GM18526 (cell line): ENCODE data around the gene NUDT16L1.

ENCODE experiments used
- POLR2A ChIP-seq: IDR thresholded peaks from 3 replicates; pipeline ENCODE4 v1.6.1; 2011; ENCODE audit not compliant: insufficient read length; ENCODE audit errors: extremely low read depth

The NUDT16L1 gene

DNA sequence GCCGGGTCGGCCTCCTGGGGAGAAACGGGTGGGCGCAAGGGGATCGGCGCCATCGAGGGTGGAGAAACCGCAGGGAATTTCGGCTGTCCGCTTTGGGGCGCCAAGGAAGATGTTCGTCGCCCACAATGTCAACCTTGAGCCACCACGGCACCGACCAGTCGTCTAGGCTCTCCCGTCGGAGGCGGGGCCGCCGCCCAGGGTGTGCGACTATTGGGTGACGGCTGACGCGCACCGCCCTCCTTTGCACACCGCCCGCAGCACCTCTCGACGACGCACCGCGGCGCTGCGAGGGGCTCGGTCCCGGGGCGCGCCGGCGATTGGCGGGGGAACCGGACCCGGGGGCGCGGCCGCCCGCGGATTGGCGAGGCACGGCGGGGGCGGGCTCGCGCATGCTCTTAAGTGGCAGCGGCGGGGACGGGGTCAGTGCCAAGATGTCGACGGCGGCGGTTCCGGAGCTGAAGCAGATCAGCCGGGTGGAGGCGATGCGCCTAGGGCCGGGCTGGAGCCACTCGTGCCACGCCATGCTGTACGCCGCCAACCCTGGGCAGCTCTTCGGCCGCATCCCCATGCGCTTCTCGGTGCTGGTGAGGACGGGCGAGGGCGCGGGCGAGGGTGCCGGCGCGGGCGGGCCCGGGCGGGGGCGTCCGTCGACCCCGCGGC lies at the start of gene NUDT16L1:
Gene NUDT16L1, plus strand, starts transcription at position 267 of the 660 bp plus-strand sequence. Its CDS starts 165 bp downstream, at position 432.
- peak; percentile 87 for TF ChIP-seq POLR2A

DNA sequence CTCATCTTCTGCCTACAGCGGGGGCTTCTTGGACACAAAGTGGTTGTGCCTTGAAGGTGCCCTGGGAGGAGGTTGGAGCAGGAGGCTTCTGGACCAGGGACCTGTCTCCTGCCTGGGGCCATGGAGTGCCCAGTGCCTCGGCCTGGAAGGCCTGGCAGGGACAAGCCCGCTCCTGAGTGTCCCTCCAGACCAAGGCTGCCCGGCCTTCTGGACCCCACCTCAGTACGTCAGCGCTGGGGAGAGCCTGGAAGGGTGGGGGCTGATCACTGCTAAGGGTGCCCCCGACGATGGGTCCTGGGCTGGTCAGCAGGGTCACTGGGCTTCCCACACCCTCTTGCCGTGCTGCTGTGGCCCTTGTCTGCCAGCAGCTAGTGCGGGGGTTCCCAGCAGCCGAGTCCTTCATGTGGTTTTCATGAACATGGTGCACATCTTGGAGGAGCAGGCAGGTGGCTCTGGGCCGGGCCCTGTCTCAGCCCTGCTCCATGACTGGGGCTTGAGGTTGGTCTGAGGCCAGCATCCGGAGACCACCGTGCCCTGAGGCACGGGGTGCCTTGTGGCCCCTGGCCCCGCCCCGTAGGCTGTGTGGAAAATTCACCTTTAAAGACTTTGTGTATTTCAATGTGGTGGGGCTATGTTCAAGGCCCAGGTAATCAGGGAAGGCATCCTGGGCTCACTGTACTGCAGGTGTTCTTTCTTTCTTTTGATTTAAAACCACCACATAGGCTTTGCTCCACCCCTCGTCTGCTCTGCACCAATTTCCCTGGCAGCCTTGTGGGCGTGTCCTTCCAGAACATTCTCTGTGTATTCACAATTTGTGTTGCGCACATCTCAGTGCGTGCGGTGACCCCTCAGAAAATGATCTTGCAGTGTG lies 46.4 kb upstream of the NUDT16L1 start:
- TF ChIP-seq POLR2A: no peak

DNA sequence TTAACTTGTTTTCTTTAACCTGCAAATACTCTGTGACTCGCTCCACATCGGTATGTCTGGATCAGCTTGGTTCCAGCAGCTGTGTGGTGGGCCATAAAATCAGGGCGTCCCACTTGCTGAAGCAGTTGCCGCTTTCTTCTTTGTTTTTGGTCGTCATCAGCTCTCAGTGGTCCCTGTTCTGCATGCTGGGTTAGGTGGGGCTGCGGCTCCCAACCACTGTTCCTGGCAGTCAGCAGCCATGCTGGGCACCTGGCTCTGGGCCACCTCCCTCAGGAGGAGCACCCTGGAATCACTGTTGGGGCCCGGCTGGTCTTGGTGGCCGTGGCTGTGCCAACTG lies 45.8 kb upstream of the NUDT16L1 start:
- TF ChIP-seq POLR2A: no peak

DNA sequence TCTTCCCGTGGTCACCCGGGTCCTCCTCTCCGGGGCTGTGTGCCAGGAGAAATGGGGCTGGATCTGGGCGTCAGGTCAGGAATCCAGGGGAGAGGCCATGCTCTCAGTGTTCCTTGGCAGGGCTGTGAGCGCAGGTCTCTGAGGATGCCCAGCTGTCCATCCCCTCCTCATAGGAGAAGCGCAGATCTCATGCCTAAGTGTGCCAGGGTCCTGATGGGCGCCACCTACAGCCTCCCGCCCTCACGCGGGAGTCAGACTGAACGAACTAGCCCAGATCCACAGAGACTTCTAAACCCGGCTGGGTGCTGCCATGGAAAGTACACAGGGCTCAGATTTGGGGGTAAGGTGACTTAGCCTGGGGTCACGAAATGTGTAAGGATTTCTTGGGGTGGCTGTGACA lies 44.4 kb upstream of the NUDT16L1 start:
- no peak for TF ChIP-seq POLR2A

DNA sequence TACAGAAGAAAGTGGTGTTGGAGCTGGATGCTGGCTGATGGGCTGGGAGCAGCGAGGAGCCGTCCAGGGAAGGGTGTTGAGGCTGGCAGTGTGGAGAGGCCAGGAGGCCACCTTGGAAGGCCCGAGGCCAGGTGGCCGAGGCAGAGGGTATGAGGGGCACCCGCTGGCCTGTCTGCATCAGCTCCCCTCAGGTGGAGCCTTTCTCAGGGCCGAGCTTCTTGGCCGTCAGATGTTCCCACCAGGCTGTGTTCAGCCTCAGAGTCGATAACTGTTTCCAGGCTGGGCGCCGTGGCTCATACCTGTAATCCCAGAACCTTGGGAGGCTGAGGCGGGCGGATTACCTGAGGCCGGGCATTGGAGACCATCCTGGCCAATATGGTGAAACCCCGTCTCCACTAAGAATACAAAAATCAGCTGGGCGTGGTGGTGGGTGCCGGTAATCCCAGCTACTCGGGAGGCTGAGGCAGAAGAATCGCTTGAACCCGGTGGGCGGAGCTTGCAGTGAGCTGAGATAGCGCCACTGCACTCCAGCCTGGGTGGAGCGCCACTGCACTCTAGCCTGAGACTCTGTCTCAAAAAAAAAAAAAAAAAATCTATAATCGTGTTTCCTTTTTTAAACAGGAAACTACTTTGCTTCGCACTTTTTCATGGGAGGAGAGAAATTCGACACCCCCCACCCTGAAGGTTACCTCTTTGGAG lies 43.5 kb upstream of the NUDT16L1 start:
- TF ChIP-seq POLR2A: no peak

DNA sequence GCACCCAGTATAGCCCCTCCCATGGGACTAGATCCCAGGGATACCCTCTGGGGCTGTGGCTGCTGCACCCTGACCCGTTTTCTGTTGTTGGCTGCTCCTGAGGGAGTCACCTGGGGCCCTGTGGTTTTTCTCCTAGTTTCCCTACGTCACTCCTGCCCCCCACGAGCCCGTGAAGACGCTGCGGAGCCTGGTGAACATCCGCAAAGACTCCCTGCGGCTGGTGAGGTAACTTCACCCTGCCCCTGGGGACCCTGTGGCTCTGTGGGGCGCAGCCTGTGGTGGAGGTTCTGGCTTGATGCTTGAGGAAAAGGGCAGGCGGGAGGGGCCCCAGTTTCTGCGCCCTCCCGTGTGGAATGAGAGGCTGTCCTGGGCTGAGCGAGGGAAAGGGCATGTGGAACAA lies 41.5 kb upstream of the NUDT16L1 start:
- TF ChIP-seq POLR2A: no peak

DNA sequence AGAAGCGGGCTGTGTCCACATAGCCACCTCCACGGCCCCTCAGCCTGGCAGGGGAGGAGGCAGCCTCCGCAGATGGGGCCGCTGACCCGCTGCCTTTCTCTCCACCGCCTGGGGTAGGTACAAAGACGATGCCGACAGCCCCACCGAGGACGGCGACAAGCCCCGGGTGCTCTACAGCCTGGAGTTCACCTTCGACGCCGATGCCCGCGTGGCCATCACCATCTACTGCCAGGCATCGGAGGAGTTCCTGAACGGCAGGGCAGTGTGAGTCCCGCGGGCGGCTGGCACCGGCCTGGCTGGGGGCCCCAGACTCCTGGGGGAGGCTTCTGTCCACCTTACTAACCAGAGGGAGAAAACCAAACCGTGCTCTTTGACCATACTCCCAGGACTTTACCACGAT lies 40.8 kb upstream of the NUDT16L1 start:
- TF ChIP-seq POLR2A: no peak

DNA sequence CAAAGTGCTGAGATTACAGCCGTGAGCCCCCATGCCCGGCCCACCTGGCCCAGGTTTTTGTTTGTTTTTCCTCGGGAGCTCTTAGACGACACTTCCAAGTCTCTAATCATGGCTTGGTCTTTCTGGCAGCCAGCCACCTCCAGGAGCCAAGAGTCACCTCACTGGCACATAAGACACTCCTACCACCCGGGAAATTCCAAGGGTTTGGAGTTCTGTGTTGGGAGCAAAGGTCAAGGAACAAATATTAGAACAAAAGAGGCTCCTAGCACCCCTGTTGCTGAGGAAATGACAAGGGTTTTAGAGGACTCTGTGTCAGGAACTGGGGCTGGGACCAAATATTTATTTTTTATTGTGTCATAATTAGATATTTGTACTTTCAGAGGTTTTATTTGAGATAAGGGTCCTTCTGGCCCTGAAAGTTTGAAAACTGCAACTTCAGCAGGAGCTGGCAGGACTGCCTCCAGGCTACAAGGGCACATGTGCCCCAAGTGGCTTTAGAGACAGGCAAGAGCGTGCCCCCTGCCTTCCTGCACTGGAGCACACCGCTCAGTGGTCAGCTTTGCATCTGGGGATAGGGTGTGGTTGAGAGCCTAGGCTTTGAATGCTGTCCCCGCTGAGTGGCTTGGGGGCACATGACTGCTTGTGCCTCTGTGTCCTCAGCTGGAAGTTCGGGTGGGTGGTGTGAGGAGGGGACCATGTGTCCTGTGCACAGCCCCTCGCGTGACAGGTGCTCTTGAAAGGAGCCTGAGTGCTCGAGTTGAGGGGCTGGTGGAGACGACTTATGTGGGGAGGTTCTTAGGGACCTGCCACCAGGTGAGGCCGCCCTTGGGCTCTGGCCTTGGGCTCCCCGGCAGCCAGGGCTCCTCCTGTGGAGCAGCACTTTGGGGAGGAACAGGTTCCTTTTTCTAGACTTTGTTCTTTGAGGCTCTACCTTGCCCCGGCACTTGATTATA lies 39.1 kb upstream of the NUDT16L1 start:
- TF ChIP-seq POLR2A: no peak

DNA sequence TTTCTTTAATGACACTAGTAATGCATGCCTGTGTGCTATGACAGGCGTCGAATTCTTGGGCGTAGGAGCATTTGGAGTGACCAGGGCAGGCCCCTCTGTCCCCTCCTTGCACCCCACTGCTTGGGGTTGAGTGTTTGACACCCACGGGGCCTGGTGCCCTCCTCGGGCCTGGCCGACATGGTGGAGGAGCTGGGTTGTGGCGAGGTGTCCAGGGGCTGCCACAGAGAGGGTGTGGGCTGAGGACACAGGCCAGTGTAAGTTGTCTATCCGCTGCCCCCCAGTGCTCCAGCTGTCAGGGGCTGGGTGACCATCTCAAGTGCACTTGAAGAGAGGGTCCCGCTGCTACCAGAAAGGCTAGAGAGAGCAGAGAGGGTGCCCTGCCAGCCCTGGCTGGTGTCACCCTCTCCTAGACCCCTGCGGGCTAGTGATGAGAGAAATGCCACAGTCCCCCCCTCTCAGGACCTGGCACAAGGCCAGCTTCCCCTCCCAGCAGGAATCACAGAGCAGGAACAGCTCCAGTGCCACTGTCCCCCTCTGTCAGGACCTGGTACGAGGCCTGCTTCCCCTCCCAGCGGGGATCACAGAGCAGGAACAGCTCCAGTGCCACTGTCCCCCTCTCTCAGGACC lies 38.3 kb upstream of the NUDT16L1 start:
- no peak for TF ChIP-seq POLR2A

DNA sequence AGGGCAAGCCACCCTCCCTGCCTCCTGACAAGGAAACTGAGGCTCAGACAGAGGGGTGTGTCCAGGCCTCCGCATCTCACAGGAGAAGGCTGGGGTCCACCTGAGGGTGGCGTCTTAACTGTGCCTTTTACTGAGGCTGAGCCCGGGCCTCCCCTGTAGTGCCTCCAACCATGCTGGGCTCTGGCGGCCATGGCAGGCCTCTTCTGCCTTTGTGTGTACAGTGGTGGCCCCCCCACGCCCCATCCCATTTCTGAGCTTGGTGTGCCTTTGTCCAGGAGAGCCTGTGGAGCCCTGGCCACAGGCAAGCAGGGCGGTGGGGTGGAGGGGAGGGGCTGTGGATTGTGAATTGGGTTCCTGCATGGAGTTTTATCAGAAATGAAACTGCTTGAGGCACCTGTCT lies 37.6 kb upstream of the NUDT16L1 start:
- no peak for TF ChIP-seq POLR2A

DNA sequence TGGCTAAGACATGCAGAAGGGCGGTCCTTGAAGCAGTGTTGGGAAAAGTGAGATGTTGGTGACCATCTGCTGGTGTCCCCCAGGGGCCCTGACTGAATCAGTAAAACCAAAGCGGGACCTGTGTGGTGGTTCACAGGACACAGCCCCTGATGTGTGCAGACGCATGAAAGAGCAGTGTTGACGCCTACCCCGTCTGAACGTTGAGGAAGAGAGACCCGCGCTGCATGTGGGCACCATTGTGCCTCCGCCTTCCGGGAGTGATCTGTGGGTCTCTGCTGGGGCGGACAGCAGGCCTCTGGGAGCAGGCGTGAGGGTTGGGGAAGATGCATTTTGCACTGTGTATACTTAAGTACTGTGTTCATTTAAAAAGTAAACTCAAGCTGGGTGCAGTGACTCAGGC lies 37.1 kb upstream of the NUDT16L1 start:
- no peak for TF ChIP-seq POLR2A

DNA sequence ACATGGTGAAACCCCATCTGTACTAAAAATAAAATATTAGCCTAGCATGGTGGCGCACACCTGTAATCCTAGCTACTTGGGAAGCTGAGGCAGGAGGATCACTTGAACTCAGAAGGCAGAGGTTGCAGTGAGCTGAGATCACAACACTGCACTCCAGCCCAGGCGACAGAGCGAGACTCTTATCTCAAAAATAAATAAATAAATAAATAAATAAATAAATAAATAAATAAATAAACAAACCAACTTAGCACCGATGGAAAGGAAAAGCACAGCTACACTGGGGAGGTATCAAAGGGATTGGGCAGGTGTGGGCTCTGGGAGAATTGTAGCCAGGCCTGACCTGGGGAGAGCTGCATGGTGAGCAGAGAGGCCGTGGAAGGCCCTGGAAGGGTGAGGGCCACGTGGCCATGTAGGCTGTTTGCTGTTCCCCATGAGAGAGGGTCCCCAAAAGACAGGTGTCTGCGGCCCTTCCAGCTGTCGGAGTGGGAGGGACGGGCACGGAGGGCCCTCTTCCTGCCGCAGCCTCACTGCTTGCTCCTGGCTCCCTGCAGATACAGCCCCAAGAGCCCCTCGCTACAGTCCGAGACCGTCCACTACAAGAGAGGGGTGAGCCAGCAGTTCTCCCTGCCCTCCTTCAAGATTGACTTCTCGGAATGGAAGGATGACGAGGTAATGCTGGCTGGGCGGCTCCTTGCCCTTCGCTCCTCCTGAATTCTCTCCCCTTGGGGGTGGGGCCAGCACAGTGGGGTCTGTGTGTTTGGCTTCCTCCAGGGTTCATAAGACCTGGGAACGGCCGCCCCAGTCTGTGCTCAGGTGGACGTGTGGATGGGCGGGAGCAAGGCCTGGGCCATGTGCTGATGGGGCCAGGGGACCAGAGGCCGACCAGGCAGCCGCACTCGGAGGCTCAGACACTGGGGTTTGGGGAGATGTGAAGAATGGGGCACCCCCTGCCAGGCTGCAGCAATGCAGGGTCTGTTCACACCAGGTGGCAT lies 36.4 kb upstream of the NUDT16L1 start:
- TF ChIP-seq POLR2A: no peak
